Measurements from ENCODE around the gene WT1.
A peak's percentile ranks its signal among the peaks of the same experiment; 100 is the strongest.

The WT1 gene

DNA sequence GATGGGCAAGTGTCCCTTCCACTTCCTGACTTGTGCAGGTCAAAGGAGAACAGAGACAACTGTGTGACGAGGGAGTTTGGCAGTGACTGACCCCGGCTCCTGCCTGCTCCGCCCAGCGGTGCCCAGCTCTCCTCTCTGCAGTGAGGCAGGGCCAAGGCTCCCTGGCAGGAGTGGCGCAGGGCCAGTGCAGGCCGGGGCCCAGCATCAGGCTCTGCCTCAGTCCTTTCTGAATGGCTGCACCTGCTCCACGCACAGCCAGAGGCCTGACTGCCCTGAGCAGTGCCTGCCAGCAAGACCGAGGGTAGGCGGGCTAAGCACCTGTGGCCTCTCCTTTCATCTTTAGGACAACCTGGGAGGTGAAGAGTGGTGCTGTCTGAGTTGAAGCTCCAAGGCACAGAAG lies 54.2 kb downstream of the WT1 start:
- Histone ChIP-seq H3K9me3 (ENCODE audit: insufficient read depth, low read length, severe bottlenecking) (no peaks in the 10 kb centered on the region), H2AFZ (ENCODE audit: low read depth, low read length) (no peak overlapping the region), H4K20me1 (ENCODE audit: insufficient read depth, low read length) (no peaks in the 10 kb centered on the region), H3K36me3 (ENCODE audit: insufficient read depth, low read length) (peaks cover 16% of the 10 kb centered on the region), H3K9ac (ENCODE audit: low read depth, low read length) (no peak overlapping the region), H3K79me2 (ENCODE audit: insufficient read depth, low read length) (no peaks in the 10 kb centered on the region), H3K27ac (ENCODE audit: low read length) (peak overlapping the region; percentile 5; the same call in 1 of the 2 replicates), H3K4me3 (ENCODE audit: low read depth in 1 of 2, low read length in 2 of 2) (no peak overlapping the region), H3K4me2 (ENCODE audit: insufficient read depth, low read length) (no peak overlapping the region), H3K4me1 (ENCODE audit: insufficient read depth, low read length) (peaks cover 17% of the 10 kb centered on the region), H3K27me3 (ENCODE audit: insufficient read depth, low read length, poor library complexity) (no peaks in the 10 kb centered on the region)
- no peak for ATAC-seq (ENCODE audit: insufficient read depth, low read depth)
- no peak for DNase-seq
- TF ChIP-seq, protein P1, sequence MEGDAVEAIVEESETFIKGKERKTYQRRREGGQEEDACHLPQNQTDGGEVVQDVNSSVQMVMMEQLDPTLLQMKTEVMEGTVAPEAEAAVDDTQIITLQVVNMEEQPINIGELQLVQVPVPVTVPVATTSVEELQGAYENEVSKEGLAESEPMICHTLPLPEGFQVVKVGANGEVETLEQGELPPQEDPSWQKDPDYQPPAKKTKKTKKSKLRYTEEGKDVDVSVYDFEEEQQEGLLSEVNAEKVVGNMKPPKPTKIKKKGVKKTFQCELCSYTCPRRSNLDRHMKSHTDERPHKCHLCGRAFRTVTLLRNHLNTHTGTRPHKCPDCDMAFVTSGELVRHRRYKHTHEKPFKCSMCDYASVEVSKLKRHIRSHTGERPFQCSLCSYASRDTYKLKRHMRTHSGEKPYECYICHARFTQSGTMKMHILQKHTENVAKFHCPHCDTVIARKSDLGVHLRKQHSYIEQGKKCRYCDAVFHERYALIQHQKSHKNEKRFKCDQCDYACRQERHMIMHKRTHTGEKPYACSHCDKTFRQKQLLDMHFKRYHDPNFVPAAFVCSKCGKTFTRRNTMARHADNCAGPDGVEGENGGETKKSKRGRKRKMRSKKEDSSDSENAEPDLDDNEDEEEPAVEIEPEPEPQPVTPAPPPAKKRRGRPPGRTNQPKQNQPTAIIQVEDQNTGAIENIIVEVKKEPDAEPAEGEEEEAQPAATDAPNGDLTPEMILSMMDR (IDR thresholded peaks at IDR 0.05; ENCODE audit: borderline replicate concordance, extremely low read depth, low read length, poor library complexity, severe bottlenecking), result no peak
- TF ChIP-seq EZH2 (IDR thresholded peaks at IDR 0.05; ENCODE audit: borderline replicate concordance, low read depth, low read length, severe bottlenecking), result no peak

DNA sequence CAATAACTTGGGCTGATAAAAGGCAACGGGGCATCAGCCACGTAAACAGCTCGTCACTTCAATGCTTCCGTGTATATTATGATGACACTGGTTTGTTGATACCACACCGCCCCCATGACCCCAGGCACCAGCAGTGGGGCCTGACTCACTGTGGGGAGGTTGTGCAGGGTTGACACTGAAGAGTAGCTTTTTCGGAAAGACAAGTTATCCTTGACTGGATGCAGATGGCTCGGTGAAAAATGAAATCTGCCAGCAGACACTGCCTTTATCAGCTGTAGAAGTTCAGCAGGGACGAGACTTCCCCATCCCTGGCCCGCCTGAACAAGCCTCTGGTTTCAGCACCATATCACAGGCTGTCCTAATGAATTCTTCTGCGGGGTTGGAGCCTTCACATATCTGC lies 55.6 kb downstream of the WT1 start:
- H3K4me1 ChIP-seq (ENCODE audit: insufficient read depth, low read length), result peaks cover 15% of the 10 kb centered on the region
- no peak for DNase-seq

DNA sequence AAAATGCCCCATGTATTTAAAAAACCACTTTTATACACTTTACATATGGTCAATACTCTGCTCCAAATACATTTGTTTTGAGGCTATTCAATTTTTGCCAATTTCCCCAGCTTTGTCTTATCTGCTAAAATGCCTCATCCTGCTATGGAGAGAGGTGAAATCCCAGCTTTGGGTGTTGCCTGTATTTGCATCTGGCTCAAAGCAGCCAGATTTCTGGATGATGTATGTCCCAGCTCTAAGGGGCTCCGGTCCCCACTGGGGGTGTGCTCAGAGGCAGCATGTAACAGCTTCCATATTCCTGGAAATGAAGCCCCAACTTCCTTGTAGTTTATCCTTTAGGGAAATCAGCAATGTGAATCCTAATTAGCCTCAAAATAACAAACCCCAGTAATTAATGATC lies 59.5 kb downstream of the WT1 start:
- DNase-seq (no peak), ATAC-seq (ENCODE audit: insufficient read depth, low read depth) (no peak)
- H3K9me3 ChIP-seq (ENCODE audit: insufficient read depth, low read length, severe bottlenecking), result peaks cover 5% of the 10 kb centered on the region
- H3K27ac ChIP-seq (ENCODE audit: low read length), result peak overlapping the region; percentile 10; the same call in 1 of the 2 replicates
- TF ChIP-seq, protein P1 (IDR thresholded peaks at IDR 0.05; ENCODE audit: borderline replicate concordance, extremely low read depth, low read length, poor library complexity, severe bottlenecking), result no peak
- no peak for TF ChIP-seq EZH2 (IDR thresholded peaks at IDR 0.05; ENCODE audit: borderline replicate concordance, low read depth, low read length, severe bottlenecking)
- H3K4me3 ChIP-seq (ENCODE audit: low read depth in 1 of 2, low read length in 2 of 2), result no peak overlapping the region
- H3K79me2 ChIP-seq (ENCODE audit: insufficient read depth, low read length), result no peaks in the 10 kb centered on the region
- H4K20me1 ChIP-seq (ENCODE audit: insufficient read depth, low read length), result no peaks in the 10 kb centered on the region
- no peaks in the 10 kb centered on the region for H3K36me3 ChIP-seq (ENCODE audit: insufficient read depth, low read length)
- H2AFZ ChIP-seq (ENCODE audit: low read depth, low read length), result no peak overlapping the region
- H3K4me1 ChIP-seq (ENCODE audit: insufficient read depth, low read length), result peaks cover 14% of the 10 kb centered on the region
- H3K27me3 ChIP-seq (ENCODE audit: insufficient read depth, low read length, poor library complexity), result no peaks in the 10 kb centered on the region
- no peak overlapping the region for H3K9ac ChIP-seq (ENCODE audit: low read depth, low read length)
- H3K4me2 ChIP-seq (ENCODE audit: insufficient read depth, low read length), result no peak overlapping the region

More for the DNA sequence above, 55.6 kb downstream of the WT1 start:
- no peak overlapping the region for H3K9ac ChIP-seq (ENCODE audit: low read depth, low read length)
- no peaks in the 10 kb centered on the region for H3K9me3 ChIP-seq (ENCODE audit: insufficient read depth, low read length, severe bottlenecking)
- no peak for ATAC-seq (ENCODE audit: insufficient read depth, low read depth)
- H3K79me2 ChIP-seq (ENCODE audit: insufficient read depth, low read length), result no peaks in the 10 kb centered on the region
- no peak overlapping the region for H3K4me3 ChIP-seq (ENCODE audit: low read depth in 1 of 2, low read length in 2 of 2)
- no peak overlapping the region for H3K4me2 ChIP-seq (ENCODE audit: insufficient read depth, low read length)
- no peak for TF ChIP-seq EZH2 (IDR thresholded peaks at IDR 0.05; ENCODE audit: borderline replicate concordance, low read depth, low read length, severe bottlenecking)
- TF ChIP-seq, protein P1 (IDR thresholded peaks at IDR 0.05; ENCODE audit: borderline replicate concordance, extremely low read depth, low read length, poor library complexity, severe bottlenecking), result no peak
- H3K36me3 ChIP-seq (ENCODE audit: insufficient read depth, low read length), result peaks cover 4% of the 10 kb centered on the region
- H2AFZ ChIP-seq (ENCODE audit: low read depth, low read length), result no peak overlapping the region
- no peaks in the 10 kb centered on the region for H3K27me3 ChIP-seq (ENCODE audit: insufficient read depth, low read length, poor library complexity)
- no peaks in the 10 kb centered on the region for H4K20me1 ChIP-seq (ENCODE audit: insufficient read depth, low read length)
- no peak overlapping the region for H3K27ac ChIP-seq (ENCODE audit: low read length)

Measured in DND-41 (cell line).